GM12878 (cell line): ENCODE measurements around the gene CALCR.

ENCODE experiments used
- CHD2 ChIP-seq: IDR thresholded peaks from 2 replicates; pipeline ENCODE4 v1.6.1; 2011; ENCODE audit warnings: low read depth, low read length, improper control_type of control experiment, borderline replicate concordance
- CTCF ChIP-seq, 3 experiments: IDR thresholded peaks in 2 of 3; conservative IDR thresholded peaks in 1 of 3; 2 replicates each; pipeline ENCODE4 v1.5.1; 2011; ENCODE audit warnings: low read depth in 3 of 3, low read length in 3 of 3, mild to moderate bottlenecking in 3 of 3, control low read depth in 2 of 3, moderate library complexity in 2 of 3, inconsistent platforms in 1 of 3, mixed read lengths in 1 of 3; ENCODE audit not compliant: control insufficient read depth in 2 of 3, insufficient read depth in 1 of 3; ENCODE audit errors: extremely low read depth in 1 of 3
- EGR1 ChIP-seq, 2 experiments: IDR thresholded peaks; 1 replicate in 1 of 2; 2 replicates in 1 of 2; pipeline ENCODE4 v1.6.1; 2011 to 2012; ENCODE audit warnings: low read depth in 2 of 2, low read length in 2 of 2, borderline replicate concordance in 1 of 2, mild to moderate bottlenecking in 1 of 2, moderate library complexity in 1 of 2
- EP300 ChIP-seq, 2 experiments: fragments of 150-350 bp in 1 of 2; IDR thresholded peaks; 2 replicates each; pipeline ENCODE4 v1.6.1; 2011 to 2012; ENCODE audit warnings: low read depth in 2 of 2, low read length in 2 of 2, borderline replicate concordance in 1 of 2, improper control_type of control experiment in 1 of 2, inconsistent platforms in 1 of 2; ENCODE audit not compliant: control insufficient read depth in 1 of 2
- ETV6 ChIP-seq, 2 experiments: fragments of 450-650 bp in 1 of 2; IDR thresholded peaks in 1 of 2; conservative IDR thresholded peaks in 1 of 2; 2 replicates each; pipeline ENCODE4 v1.6.1; 2014; ENCODE audit warnings: antibody characterized with exemption in 1 of 2, borderline replicate concordance in 1 of 2, low read depth in 1 of 2, mild to moderate bottlenecking in 1 of 2, moderate library complexity in 1 of 2
- EZH2 ChIP-seq: IDR thresholded peaks from 2 replicates; pipeline ENCODE4 v1.6.1; 2012; ENCODE audit warnings: low read depth, mild to moderate bottlenecking, control low read depth, inconsistent platforms, low read length, borderline replicate concordance; ENCODE audit not compliant: control insufficient read depth
- IKZF2 ChIP-seq, 2 experiments: fragments of 450-650 bp; IDR thresholded peaks; 2 replicates each; pipeline ENCODE4 v1.6.1; 2017; ENCODE audit warnings: mild to moderate bottlenecking in 2 of 2, moderate library complexity in 2 of 2
- NFIC ChIP-seq: IDR thresholded peaks from 2 replicates; pipeline ENCODE4 v1.6.1; 2012; ENCODE audit warnings: low read depth, mild to moderate bottlenecking, inconsistent platforms, low read length, moderate library complexity
- POLR2A ChIP-seq: IDR thresholded peaks from 2 replicates; pipeline ENCODE4 v1.6.1; 2011; ENCODE audit warnings: low read depth, mild to moderate bottlenecking, low read length
- POLR2AphosphoS5 ChIP-seq: IDR thresholded peaks from 2 replicates; pipeline ENCODE4 v1.6.1; 2011; ENCODE audit warnings: mild to moderate bottlenecking, low read length, inconsistent platforms

DNA sequence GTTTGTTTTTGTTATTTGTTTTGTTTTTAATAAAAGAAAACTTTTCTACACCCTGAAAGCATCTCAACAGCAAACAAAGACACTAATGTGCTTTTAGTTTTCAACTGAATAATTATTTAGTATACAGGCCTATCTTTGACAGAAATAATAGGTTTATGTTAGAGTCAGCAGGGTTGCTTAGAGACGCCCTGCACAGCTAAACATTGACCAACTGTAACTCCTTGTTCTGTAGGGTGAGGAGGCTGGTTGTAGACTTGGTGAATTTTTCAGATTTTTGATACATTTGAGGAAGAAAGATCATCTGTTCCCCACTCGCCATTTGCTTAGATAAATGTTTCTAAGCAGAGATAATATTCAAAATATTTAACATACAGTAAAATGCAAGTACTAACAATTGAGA is 103.1 kb downstream of the CALCR start:
- TF ChIP-seq IKZF2 (IDR thresholded peaks at IDR 0.05) (no peak), POLR2A (no peak), CTCF (IDR thresholded peaks at IDR 0.05 in 2 of 3, conservative IDR thresholded peaks at IDR 0.05 in 1 of 3; ENCODE audit: control insufficient read depth in 2 of 3, extremely low read depth in 1 of 3, insufficient read depth in 1 of 3, low read depth in 3 of 3, low read length in 3 of 3) (no peak), ETV6 (conservative IDR thresholded peaks at IDR 0.05 in 1 of 2, IDR thresholded peaks at IDR 0.05 in 1 of 2; ENCODE audit: borderline replicate concordance in 1 of 2, low read depth in 1 of 2) (no peak), CHD2 (no peak), EZH2 (no peak), NFIC (no peak), EGR1 (IDR thresholded peaks at IDR 0.05; ENCODE audit: borderline replicate concordance in 1 of 2, low read depth in 2 of 2, low read length in 2 of 2) (no peak), POLR2AphosphoS5 (no peak), EP300 (IDR thresholded peaks at IDR 0.05; ENCODE audit: borderline replicate concordance in 1 of 2, control insufficient read depth in 1 of 2, low read depth in 2 of 2, low read length in 2 of 2) (no peak)
